Duodenal mucosa (tissue), 2 donors: ENCODE measurements around the gene SCGB3A2.

ENCODE experiments used
- H3K27ac ChIP-seq: one replicate; pipeline ENCODE4 v1.7.0; 2013; ENCODE audit warnings: low read depth, low read length
- H3K27me3 ChIP-seq, 2 donors: one replicate each; pipeline ENCODE4 v1.7.0; 2013; ENCODE audit warnings: low read length in 2 of 2, control low read depth in 1 of 2; ENCODE audit not compliant: insufficient read depth in 2 of 2, control insufficient read depth in 1 of 2
- H3K36me3 ChIP-seq, 2 donors: one replicate each; pipeline ENCODE4 v1.7.0; 2013; ENCODE audit warnings: low read length in 2 of 2, control low read depth in 1 of 2; ENCODE audit not compliant: insufficient read depth in 2 of 2, control insufficient read depth in 1 of 2
- H3K4me1 ChIP-seq, 2 donors: one replicate each; pipeline ENCODE4 v1.7.0; 2013; ENCODE audit warnings: low read length in 2 of 2, control low read depth in 1 of 2; ENCODE audit not compliant: insufficient read depth in 2 of 2, control insufficient read depth in 1 of 2
- H3K4me3 ChIP-seq, 2 donors: one replicate each; pipeline ENCODE4 v1.7.0; 2013; ENCODE audit warnings: low read length in 2 of 2, low read depth in 1 of 2
- H3K9ac ChIP-seq, 2 donors: one replicate each; pipeline ENCODE4 v1.7.0; 2013; ENCODE audit warnings: low read length in 2 of 2, low read depth in 1 of 2
- H3K9me3 ChIP-seq, 2 donors: one replicate each; pipeline ENCODE4 v1.7.0; 2013; ENCODE audit warnings: low read length in 2 of 2, control low read depth in 1 of 2; ENCODE audit not compliant: control insufficient read depth in 1 of 2

Gene SCGB3A2

DNA sequence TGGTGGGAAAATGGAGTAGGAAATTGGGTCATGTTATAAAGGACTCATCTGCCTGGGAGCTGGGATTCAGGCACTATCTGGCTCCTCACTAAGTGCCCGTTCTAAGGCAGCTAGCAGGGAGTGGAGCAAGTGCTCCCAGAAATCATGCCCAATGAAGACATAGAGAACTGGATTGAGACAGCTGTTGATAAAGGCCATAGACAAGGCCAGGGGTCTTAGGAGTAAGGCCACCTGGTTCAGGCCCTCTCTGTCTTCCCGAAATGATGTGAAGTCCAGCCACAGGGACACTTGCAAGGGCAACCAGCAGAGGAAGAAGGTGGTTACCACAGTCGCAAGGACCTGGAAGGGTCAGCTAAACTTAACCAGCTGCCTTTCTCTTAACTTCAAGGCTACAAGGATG lies 26.9 kb upstream of the SCGB3A2 start:
- Histone ChIP-seq H3K4me1 (no peaks in the 10 kb centered on the region), H3K27me3 (no peaks in the 10 kb centered on the region), H3K9me3 (no peaks in the 10 kb centered on the region), H3K27ac (no peak overlapping the region), H3K4me3 (no peak overlapping the region), H3K9ac (no peak overlapping the region), H3K36me3 (no peaks in the 10 kb centered on the region)

DNA sequence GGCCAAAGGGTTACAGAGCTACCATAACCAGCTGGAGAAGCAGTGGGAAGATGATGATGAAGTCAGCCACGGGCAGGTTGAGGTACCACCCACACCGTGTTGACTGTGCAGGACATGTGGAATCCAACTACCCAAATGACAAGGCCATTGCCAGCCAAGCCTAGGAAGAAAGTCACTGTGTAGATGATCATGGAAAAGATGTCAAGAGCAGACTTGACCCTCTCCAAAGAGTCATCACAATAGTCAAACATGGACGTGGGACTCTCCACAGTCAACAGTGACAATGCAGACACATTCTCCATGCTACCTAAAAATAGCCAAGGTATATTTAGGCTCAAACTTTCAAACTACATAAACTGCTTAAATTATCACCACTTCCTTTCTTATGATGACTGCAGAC lies 26.1 kb upstream of the SCGB3A2 start:
- Histone ChIP-seq H3K27ac (no peak overlapping the region), H3K4me1 (no peaks in the 10 kb centered on the region), H3K9me3 (no peaks in the 10 kb centered on the region), H3K9ac (no peak overlapping the region), H3K4me3 (no peak overlapping the region), H3K36me3 (no peaks in the 10 kb centered on the region), H3K27me3 (no peaks in the 10 kb centered on the region)

DNA sequence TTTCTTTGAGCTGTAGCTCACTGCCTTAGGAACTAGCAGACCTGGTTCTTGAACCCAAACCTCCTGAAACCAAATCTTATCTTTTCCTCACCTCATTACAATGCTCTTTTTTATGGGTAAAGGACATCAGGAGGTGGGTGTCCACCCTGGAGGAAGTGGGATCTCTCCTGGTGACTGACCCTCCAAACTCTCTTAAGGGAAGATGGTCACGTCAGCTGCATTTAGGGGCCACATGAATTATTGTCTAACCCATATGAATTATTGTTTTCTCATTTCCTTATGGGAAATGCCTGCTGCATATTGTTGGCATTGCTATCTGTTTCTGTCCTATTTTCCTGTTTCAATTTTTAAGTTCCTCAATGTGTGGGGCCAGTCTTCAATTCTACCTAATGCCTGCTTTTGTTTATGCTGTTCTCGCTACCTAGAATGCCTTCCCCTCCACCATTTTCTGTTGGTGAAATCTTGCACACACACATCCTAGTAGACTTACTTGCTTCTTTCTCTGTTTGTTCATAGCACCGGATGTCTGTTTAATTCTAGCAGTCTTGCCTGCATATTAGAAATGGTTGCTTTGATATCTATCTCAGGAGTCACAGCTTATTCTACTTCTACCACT lies 25.0 kb upstream of the SCGB3A2 start:
- no peak overlapping the region for H3K9ac ChIP-seq
- no peaks in the 10 kb centered on the region for H3K36me3 ChIP-seq

DNA sequence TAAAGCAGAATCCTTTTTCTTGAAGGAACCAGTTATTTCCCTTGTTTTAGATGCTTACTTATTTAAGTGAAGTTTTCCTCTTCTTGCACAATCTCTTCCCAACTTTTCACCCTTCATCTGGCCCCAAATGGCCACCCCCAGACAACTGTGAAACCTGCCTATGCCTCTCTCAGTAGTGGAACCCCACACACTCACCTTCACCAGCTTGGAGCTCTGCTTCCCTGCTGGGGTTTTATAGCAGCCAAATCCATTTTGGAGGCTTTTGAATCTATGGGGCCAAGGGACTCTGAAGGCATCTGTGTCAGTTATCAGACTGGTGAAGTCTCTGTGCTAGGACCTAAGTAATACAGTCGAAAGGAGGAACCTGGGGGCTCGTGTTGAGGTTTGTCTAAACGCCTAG lies 24.2 kb upstream of the SCGB3A2 start:
- Histone ChIP-seq H3K4me1 (no peaks in the 10 kb centered on the region), H3K36me3 (no peaks in the 10 kb centered on the region), H3K4me3 (no peak overlapping the region), H3K27me3 (no peaks in the 10 kb centered on the region), H3K27ac (no peak overlapping the region), H3K9me3 (no peaks in the 10 kb centered on the region), H3K9ac (no peak overlapping the region)

More for the DNA sequence above, 25.0 kb upstream of the SCGB3A2 start:
- H3K4me1 ChIP-seq: no peaks in the 10 kb centered on the region
- no peak overlapping the region for H3K4me3 ChIP-seq
- H3K27me3 ChIP-seq: no peaks in the 10 kb centered on the region
- H3K9me3 ChIP-seq: no peaks in the 10 kb centered on the region
- no peak overlapping the region for H3K27ac ChIP-seq

GRCh38 chr5:147854894-147855773 lies 23.4 kb upstream of the SCGB3A2 start:
- H3K4me3 ChIP-seq: no peak overlapping the region
- no peaks in the 10 kb centered on the region for H3K9me3 ChIP-seq
- H3K4me1 ChIP-seq: no peaks in the 10 kb centered on the region
- no peaks in the 10 kb centered on the region for H3K27me3 ChIP-seq
- no peak overlapping the region for H3K27ac ChIP-seq
- H3K9ac ChIP-seq: no peak overlapping the region
- no peaks in the 10 kb centered on the region for H3K36me3 ChIP-seq

- no peak overlapping the region for H3K4me3 ChIP-seq
Measured at GRCh38 chr5:147855774-147856069, 22.8 kb upstream of the SCGB3A2 start.

DNA sequence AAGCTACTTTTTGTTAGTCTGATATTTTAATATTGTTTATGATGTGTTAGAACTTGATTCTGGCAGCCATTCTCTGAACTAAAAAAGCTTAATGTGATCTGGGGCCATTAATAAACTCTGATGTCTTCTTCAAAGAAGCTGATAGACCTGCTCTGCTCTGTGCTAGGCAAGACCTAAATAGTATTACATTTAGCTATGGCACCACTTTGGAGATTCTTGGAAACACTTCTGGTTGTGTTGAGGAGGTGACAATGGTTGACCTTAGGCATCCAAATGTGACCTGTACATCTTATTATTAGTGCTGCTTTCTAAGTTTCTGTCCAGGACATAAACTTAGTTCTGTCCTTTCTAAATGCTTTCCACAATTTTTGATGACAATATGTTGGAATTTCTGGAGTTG lies 21.7 kb upstream of the SCGB3A2 start:
- no peaks in the 10 kb centered on the region for H3K4me1 ChIP-seq

More at GRCh38 chr5:147855774-147856069, 22.8 kb upstream of the SCGB3A2 start:
- Histone ChIP-seq H3K9ac (no peak overlapping the region), H3K27ac (no peak overlapping the region), H3K36me3 (no peaks in the 10 kb centered on the region), H3K4me1 (no peaks in the 10 kb centered on the region), H3K27me3 (no peaks in the 10 kb centered on the region), H3K9me3 (no peaks in the 10 kb centered on the region)

GRCh38 chr5:147857302-147858129 lies 21.0 kb upstream of the SCGB3A2 start:
- no peaks in the 10 kb centered on the region for H3K4me1 ChIP-seq
- H3K9me3 ChIP-seq: no peaks in the 10 kb centered on the region
- no peaks in the 10 kb centered on the region for H3K27me3 ChIP-seq
- H3K4me3 ChIP-seq: no peak overlapping the region
- H3K27ac ChIP-seq: no peak overlapping the region
- no peaks in the 10 kb centered on the region for H3K36me3 ChIP-seq
- no peak overlapping the region for H3K9ac ChIP-seq

More for the DNA sequence above, 21.7 kb upstream of the SCGB3A2 start:
- H3K27me3 ChIP-seq: no peaks in the 10 kb centered on the region
- no peak overlapping the region for H3K4me3 ChIP-seq
- H3K36me3 ChIP-seq: no peaks in the 10 kb centered on the region
- no peak overlapping the region for H3K27ac ChIP-seq
- no peak overlapping the region for H3K9ac ChIP-seq
- no peaks in the 10 kb centered on the region for H3K9me3 ChIP-seq

- Histone ChIP-seq H3K27me3 (no peaks in the 10 kb centered on the region), H3K9me3 (no peaks in the 10 kb centered on the region), H3K4me3 (no peak overlapping the region), H3K9ac (no peak overlapping the region), H3K36me3 (no peaks in the 10 kb centered on the region), H3K4me1 (no peaks in the 10 kb centered on the region), H3K27ac (no peak overlapping the region)
Measured at GRCh38 chr5:147858565-147858964, 19.9 kb upstream of the SCGB3A2 start.
